GM18868 (cell line): Measurements from ENCODE around the gene LRBA.
"Not testable (repeated sequence)": the region's sequence is repeated elsewhere in the genome, so short reads cannot be mapped to it uniquely, and the experiment has no call there.

ENCODE experiments used
- ATAC-seq: cut with Tn5 transposase; IDR thresholded peaks from one replicate; pipeline ENCODE4 v1.9.1; 2021; ENCODE audit warnings: mild to moderate bottlenecking, moderate library complexity; ENCODE audit not compliant: unreplicated experiment

Gene LRBA

GRCh38 chr4:150578745-150579501 is 436.2 kb downstream of the LRBA start:
- ATAC-seq, result no peak

- no peak for ATAC-seq
Observed at GRCh38 chr4:150577796-150578195, 437.3 kb downstream of the LRBA start.

- ATAC-seq, result no peak
Observed at GRCh38 chr4:150574678-150575077, 440.4 kb downstream of the LRBA start.

GRCh38 chr4:150573534-150573933 is 441.6 kb downstream of the LRBA start:
- ATAC-seq, result no peak

- no peak for ATAC-seq
Observed at GRCh38 chr4:150572704-150573504, 442.2 kb downstream of the LRBA start.

GRCh38 chr4:150570862-150571261 is 444.2 kb downstream of the LRBA start:
- ATAC-seq, result no peak

- no peak for ATAC-seq
Observed at GRCh38 chr4:150569998-150570535, 445.0 kb downstream of the LRBA start.

GRCh38 chr4:150569384-150569987 is 445.6 kb downstream of the LRBA start:
- no peak for ATAC-seq

GRCh38 chr4:150567070-150567469 is 448.0 kb downstream of the LRBA start:
- ATAC-seq, result no peak

- ATAC-seq, result not testable (repeated sequence)
Observed at GRCh38 chr4:150564967-150565366, 450.1 kb downstream of the LRBA start.

- no peak for ATAC-seq
Observed at GRCh38 chr4:150562751-150563150, 452.3 kb downstream of the LRBA start.

GRCh38 chr4:150562250-150562649 is 452.8 kb downstream of the LRBA start:
- ATAC-seq, result no peak

- ATAC-seq, result no peak
Observed at GRCh38 chr4:150561143-150561737, 453.8 kb downstream of the LRBA start.

GRCh38 chr4:150557811-150558210 is 457.3 kb downstream of the LRBA start:
- not testable (repeated sequence) for ATAC-seq

- ATAC-seq, result no peak
Observed at GRCh38 chr4:150547154-150547838, 467.8 kb downstream of the LRBA start.

GRCh38 chr4:150546286-150546685 is 468.8 kb downstream of the LRBA start:
- ATAC-seq, result no peak

GRCh38 chr4:150543042-150543441 is 472.0 kb downstream of the LRBA start:
- ATAC-seq, result no peak

GRCh38 chr4:150541681-150542080 is 473.4 kb downstream of the LRBA start:
- ATAC-seq, result no peak

GRCh38 chr4:150540959-150541360 is 474.1 kb downstream of the LRBA start:
- ATAC-seq, result no peak

- ATAC-seq, result no peak
Observed at GRCh38 chr4:150540536-150540935, 474.5 kb downstream of the LRBA start.
